Retinal pigment epithelial cell (primary cell): ENCODE results near the gene TLE3.

Source experiments
- DNase-seq: peaks from one replicate; pipeline ENCODE4 v3.0.0-alpha.2; 2010; ENCODE audit warnings: low read depth
- H3K4me3 ChIP-seq: 2 replicates; pipeline ENCODE4 v1.5.1; 2011; ENCODE audit warnings: mild to moderate bottlenecking, low read length, control low read depth, moderate library complexity
- TF ChIP-seq, protein P1 (sequence below): conservative IDR thresholded peaks from 2 replicates; pipeline ENCODE4 v1.5.1; 2011; ENCODE audit warnings: low read depth, low read length, control low read depth, inconsistent platforms

TLE3 gene

GRCh38 chr15:70035051-70035718, 62.5 kb downstream of the TLE3 start:
- DNase-seq = no peak
- H3K4me3 ChIP-seq = no peak overlapping the region
- TF ChIP-seq, protein P1, sequence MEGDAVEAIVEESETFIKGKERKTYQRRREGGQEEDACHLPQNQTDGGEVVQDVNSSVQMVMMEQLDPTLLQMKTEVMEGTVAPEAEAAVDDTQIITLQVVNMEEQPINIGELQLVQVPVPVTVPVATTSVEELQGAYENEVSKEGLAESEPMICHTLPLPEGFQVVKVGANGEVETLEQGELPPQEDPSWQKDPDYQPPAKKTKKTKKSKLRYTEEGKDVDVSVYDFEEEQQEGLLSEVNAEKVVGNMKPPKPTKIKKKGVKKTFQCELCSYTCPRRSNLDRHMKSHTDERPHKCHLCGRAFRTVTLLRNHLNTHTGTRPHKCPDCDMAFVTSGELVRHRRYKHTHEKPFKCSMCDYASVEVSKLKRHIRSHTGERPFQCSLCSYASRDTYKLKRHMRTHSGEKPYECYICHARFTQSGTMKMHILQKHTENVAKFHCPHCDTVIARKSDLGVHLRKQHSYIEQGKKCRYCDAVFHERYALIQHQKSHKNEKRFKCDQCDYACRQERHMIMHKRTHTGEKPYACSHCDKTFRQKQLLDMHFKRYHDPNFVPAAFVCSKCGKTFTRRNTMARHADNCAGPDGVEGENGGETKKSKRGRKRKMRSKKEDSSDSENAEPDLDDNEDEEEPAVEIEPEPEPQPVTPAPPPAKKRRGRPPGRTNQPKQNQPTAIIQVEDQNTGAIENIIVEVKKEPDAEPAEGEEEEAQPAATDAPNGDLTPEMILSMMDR = no peak

DNA sequence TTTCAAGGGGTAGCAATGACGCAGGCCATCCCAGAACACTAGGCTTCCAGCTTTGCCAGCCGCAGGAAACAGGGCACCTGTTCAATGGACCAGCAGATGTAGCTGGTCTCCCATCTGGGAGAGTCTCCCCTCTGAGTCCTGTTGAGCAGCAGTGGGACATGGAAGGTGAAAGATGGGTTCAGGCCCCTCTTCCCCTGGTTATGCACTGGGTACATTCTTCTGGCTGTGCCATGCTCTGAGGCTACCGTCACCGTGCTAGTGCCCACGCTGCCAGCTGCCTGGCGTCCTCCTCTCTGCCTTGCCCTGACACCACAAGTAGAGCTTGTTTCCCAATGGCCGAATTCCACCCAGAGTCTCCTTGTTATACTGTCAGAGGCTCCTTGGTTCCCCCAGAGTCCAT, 63.1 kb downstream of the TLE3 start:
- no peak for DNase-seq
- H3K4me3 ChIP-seq = no peak overlapping the region
- TF ChIP-seq, protein P1 = no peak

DNA sequence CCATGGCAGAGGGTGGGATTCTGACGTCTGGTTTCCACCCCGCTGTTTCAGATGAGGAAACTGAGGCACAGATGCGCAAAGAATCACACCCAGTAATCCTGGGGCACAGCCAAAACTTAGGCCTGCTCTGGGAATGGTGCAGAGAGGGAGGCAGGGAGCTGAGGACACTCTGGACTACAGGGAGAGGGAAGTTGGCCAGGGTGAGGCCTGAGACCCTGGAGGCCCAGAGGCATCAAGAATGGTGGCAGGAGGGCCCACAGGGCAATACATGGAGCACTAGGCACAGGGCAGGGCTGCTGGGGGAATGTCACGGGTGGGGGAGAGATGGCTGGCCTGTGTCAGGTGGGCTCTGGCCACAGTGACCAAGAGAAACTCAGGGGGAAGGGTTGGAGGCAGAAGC, 63.6 kb downstream of the TLE3 start:
- no peak for DNase-seq
- TF ChIP-seq, protein P1 = no peak
- H3K4me3 ChIP-seq = no peak overlapping the region

GRCh38 chr15:70033529-70034140, 64.1 kb downstream of the TLE3 start:
- no peak for DNase-seq
- TF ChIP-seq, protein P1 = no peak
- H3K4me3 ChIP-seq = no peak overlapping the region

DNA sequence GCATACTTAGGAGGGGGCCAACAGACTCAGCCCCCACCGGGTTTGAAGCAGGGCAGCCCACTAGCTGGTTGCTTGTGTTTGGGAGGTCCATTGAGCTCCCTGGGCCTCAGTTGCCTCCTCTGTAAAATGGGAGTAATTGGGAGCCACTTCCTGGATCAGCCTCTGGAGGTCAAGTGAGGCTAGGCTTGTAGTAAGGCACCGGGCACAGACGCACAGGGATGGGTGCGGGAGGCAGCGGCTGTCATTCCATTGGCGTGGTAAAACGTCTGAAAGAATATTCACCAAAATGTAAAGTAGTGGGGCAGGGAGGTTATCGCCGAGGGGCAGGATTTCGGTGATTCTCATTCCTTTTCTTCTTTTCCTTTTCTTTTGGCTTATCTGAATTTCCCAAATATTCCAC, 64.6 kb downstream of the TLE3 start:
- H3K4me3 ChIP-seq = no peak overlapping the region
- TF ChIP-seq, protein P1 = no peak
- no peak for DNase-seq

DNA sequence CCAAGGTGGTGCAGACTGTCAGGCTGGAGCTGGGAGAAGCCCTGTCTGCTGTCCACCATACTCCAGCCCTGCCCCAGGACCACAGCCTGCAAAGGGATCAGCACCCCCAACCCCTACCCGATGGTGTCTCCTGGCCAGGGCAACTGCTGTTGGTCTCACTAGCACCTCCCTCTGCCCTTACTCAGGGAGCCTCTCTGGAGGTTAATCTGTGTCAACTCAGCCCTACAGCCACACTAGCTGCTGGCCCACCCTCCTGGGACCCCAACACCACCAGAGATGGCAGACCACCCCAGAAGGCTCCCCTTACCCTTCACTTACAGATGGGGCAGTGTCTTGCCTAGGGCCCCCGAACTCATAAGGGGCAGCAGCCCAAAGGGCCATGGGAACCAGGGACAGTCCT, 65.2 kb downstream of the TLE3 start:
- TF ChIP-seq, protein P1 = no peak
- DNase-seq = no peak

GRCh38 chr15:70031713-70032112, 66.0 kb downstream of the TLE3 start:
- TF ChIP-seq, protein P1 = no peak
- DNase-seq = no peak
- H3K4me3 ChIP-seq = no peak overlapping the region

More for the DNA sequence above, 65.2 kb downstream of the TLE3 start:
- no peak overlapping the region for H3K4me3 ChIP-seq
